Measurements from ENCODE around the gene PLA2G2D. TPM values are rescaled to one million over a fixed set of nuclear protein-coding genes. Genes with fewer than 3 reads are reported as not detected.

The PLA2G2D gene
- total and polyA plus RNA-seq, 2 experiments from 2014 or later = not detected

DNA sequence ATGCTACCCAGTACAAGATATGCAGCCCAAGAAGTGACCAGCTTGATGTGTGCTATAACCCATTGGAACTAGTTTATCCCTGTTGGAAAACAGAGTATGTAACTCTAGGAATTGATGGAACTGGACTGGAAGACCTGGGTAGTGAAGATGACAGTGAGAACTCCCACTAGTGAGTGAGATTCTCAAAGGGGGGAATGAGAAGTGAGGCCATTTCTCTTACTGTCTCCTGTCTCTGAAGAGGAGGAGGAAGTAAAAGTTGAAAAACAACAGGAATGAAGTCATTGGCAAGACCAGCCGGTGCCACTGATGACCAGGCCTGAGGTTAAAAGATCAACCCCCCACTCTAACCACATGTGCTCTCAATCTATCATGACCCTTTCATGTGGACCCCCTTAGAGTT is 40.7 kb upstream of the PLA2G2D start (continued):
- TF ChIP-seq, protein P1, sequence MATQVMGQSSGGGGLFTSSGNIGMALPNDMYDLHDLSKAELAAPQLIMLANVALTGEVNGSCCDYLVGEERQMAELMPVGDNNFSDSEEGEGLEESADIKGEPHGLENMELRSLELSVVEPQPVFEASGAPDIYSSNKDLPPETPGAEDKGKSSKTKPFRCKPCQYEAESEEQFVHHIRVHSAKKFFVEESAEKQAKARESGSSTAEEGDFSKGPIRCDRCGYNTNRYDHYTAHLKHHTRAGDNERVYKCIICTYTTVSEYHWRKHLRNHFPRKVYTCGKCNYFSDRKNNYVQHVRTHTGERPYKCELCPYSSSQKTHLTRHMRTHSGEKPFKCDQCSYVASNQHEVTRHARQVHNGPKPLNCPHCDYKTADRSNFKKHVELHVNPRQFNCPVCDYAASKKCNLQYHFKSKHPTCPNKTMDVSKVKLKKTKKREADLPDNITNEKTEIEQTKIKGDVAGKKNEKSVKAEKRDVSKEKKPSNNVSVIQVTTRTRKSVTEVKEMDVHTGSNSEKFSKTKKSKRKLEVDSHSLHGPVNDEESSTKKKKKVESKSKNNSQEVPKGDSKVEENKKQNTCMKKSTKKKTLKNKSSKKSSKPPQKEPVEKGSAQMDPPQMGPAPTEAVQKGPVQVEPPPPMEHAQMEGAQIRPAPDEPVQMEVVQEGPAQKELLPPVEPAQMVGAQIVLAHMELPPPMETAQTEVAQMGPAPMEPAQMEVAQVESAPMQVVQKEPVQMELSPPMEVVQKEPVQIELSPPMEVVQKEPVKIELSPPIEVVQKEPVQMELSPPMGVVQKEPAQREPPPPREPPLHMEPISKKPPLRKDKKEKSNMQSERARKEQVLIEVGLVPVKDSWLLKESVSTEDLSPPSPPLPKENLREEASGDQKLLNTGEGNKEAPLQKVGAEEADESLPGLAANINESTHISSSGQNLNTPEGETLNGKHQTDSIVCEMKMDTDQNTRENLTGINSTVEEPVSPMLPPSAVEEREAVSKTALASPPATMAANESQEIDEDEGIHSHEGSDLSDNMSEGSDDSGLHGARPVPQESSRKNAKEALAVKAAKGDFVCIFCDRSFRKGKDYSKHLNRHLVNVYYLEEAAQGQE (IDR thresholded peaks at IDR 0.05; ENCODE audit: unreplicated experiment) = no peak
- TF ChIP-seq NANOG (IDR thresholded peaks at IDR 0.05; ENCODE audit: borderline replicate concordance) (no peak), ZNF114 (CRISPR knock-in tag; IDR thresholded peaks at IDR 0.05) (no peak), STAT1 (IDR thresholded peaks at IDR 0.05; ENCODE audit: unreplicated experiment) (no peak), EZH2 (IDR thresholded peaks at IDR 0.05; ENCODE audit: low read depth, unreplicated experiment) (no peak), ZNF331 (CRISPR knock-in tag; IDR thresholded peaks at IDR 0.05; ENCODE audit: low read depth) (no peak), CREB1 (CRISPR knock-in tag; IDR thresholded peaks at IDR 0.05; ENCODE audit: low read depth) (no peak)

DNA sequence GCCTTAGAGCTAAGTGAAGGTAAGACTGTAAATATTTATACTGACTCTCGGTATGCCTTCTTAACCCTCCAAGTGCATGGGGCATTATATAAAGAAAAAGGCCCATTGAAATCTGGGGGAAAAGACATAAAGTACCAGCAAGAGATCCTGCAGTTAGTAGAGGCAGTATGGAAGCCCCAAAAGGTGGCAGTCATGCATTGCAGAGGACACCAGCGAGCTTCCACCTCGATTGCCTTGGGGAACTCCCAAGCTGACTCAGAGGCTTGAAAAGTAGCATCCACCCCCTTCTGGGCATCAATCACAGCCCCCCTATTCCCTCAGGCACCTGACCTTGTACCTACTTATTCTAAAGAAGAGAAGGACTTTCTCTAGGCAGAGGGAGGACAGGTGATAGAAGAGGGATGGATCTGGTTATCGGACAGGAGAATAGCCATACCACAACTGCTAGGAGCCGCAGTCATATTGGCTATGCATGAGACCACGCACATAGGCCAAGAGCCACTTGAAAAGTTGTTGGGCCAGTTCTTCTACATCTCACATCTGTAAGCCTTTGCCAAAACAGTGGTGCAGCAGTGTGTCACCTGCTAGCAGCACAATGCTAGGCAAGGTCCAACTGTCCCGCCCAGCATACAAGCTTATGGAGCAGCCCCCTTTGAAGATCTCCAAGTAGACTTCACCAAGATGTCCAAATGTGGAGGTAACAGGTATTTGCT is 39.2 kb upstream of the PLA2G2D start:
- Mint-ChIP-seq H3K4me1 (peaks cover 8% of the 10 kb centered on the region), H3K4me3 (no peak overlapping the region), H3K9me3 (peaks cover 50% of the 10 kb centered on the region), H3K27ac (no peak overlapping the region), H3K27me3 (ENCODE audit: insufficient read depth, low read depth, poor library complexity) (peaks cover 9% of the 10 kb centered on the region), H3K36me3 (ENCODE audit: low read depth) (peaks cover 22% of the 10 kb centered on the region)
- Histone ChIP-seq H4K20me1 (replicated peaks; ENCODE audit: insufficient read depth) (no peaks in the 10 kb centered on the region), H3K4me2 (no peak overlapping the region), H3F3A (replicated peaks; ENCODE audit: low read depth) (no peaks in the 10 kb centered on the region), H3K27me3 (ENCODE audit: insufficient read depth) (no peaks in the 10 kb centered on the region), H3K9me2 (ENCODE audit: insufficient read depth) (no peaks in the 10 kb centered on the region), H3K4me1 (ENCODE audit: insufficient read depth) (no peaks in the 10 kb centered on the region), H3K4me3 (no peak overlapping the region), H3K79me2 (replicated peaks; ENCODE audit: insufficient read depth) (no peaks in the 10 kb centered on the region), H3K36me3 (ENCODE audit: insufficient read depth) (no peaks in the 10 kb centered on the region), H3K27ac (ENCODE audit: low read depth) (no peak overlapping the region), H2AFZ (no peak overlapping the region)
- DNase-seq (ENCODE audit: low spot score) = no peak
- no peak for ATAC-seq
- TF ChIP-seq, protein P2, sequence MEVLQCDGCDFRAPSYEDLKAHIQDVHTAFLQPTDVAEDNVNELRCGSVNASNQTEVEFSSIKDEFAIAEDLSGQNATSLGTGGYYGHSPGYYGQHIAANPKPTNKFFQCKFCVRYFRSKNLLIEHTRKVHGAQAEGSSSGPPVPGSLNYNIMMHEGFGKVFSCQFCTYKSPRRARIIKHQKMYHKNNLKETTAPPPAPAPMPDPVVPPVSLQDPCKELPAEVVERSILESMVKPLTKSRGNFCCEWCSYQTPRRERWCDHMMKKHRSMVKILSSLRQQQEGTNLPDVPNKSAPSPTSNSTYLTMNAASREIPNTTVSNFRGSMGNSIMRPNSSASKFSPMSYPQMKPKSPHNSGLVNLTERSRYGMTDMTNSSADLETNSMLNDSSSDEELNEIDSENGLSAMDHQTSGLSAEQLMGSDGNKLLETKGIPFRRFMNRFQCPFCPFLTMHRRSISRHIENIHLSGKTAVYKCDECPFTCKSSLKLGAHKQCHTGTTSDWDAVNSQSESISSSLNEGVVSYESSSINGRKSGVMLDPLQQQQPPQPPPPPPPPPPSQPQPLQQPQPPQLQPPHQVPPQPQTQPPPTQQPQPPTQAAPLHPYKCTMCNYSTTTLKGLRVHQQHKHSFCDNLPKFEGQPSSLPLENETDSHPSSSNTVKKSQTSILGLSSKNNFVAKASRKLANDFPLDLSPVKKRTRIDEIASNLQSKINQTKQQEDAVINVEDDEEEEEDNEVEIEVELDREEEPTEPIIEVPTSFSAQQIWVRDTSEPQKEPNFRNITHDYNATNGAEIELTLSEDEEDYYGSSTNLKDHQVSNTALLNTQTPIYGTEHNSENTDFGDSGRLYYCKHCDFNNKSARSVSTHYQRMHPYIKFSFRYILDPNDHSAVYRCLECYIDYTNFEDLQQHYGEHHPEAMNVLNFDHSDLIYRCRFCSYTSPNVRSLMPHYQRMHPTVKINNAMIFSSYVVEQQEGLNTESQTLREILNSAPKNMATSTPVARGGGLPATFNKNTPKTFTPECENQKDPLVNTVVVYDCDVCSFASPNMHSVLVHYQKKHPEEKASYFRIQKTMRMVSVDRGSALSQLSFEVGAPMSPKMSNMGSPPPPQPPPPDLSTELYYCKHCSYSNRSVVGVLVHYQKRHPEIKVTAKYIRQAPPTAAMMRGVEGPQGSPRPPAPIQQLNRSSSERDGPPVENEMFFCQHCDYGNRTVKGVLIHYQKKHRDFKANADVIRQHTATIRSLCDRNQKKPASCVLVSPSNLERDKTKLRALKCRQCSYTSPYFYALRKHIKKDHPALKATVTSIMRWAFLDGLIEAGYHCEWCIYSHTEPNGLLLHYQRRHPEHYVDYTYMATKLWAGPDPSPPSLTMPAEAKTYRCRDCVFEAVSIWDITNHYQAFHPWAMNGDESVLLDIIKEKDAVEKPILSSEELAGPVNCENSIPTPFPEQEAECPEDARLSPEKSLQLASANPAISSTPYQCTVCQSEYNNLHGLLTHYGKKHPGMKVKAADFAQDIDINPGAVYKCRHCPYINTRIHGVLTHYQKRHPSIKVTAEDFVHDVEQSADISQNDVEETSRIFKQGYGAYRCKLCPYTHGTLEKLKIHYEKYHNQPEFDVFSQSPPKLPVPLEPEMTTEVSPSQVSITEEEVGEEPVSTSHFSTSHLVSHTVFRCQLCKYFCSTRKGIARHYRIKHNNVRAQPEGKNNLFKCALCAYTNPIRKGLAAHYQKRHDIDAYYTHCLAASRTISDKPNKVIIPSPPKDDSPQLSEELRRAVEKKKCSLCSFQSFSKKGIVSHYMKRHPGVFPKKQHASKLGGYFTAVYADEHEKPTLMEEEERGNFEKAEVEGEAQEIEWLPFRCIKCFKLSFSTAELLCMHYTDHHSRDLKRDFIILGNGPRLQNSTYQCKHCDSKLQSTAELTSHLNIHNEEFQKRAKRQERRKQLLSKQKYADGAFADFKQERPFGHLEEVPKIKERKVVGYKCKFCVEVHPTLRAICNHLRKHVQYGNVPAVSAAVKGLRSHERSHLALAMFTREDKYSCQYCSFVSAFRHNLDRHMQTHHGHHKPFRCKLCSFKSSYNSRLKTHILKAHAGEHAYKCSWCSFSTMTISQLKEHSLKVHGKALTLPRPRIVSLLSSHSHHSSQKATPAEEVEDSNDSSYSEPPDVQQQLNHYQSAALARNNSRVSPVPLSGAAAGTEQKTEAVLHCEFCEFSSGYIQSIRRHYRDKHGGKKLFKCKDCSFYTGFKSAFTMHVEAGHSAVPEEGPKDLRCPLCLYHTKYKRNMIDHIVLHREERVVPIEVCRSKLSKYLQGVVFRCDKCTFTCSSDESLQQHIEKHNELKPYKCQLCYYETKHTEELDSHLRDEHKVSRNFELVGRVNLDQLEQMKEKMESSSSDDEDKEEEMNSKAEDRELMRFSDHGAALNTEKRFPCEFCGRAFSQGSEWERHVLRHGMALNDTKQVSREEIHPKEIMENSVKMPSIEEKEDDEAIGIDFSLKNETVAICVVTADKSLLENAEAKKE (CRISPR knock-in tag; IDR thresholded peaks at IDR 0.05) = no peak
- TF ChIP-seq, protein P3, sequence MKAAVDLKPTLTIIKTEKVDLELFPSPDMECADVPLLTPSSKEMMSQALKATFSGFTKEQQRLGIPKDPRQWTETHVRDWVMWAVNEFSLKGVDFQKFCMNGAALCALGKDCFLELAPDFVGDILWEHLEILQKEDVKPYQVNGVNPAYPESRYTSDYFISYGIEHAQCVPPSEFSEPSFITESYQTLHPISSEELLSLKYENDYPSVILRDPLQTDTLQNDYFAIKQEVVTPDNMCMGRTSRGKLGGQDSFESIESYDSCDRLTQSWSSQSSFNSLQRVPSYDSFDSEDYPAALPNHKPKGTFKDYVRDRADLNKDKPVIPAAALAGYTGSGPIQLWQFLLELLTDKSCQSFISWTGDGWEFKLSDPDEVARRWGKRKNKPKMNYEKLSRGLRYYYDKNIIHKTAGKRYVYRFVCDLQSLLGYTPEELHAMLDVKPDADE (IDR thresholded peaks at IDR 0.05) = no peak
- TF ChIP-seq, protein P4, sequence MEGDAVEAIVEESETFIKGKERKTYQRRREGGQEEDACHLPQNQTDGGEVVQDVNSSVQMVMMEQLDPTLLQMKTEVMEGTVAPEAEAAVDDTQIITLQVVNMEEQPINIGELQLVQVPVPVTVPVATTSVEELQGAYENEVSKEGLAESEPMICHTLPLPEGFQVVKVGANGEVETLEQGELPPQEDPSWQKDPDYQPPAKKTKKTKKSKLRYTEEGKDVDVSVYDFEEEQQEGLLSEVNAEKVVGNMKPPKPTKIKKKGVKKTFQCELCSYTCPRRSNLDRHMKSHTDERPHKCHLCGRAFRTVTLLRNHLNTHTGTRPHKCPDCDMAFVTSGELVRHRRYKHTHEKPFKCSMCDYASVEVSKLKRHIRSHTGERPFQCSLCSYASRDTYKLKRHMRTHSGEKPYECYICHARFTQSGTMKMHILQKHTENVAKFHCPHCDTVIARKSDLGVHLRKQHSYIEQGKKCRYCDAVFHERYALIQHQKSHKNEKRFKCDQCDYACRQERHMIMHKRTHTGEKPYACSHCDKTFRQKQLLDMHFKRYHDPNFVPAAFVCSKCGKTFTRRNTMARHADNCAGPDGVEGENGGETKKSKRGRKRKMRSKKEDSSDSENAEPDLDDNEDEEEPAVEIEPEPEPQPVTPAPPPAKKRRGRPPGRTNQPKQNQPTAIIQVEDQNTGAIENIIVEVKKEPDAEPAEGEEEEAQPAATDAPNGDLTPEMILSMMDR (conservative IDR thresholded peaks at IDR 0.05; ENCODE audit: low read depth in 2 of 2) = no peak; a peak in 1 of 4 replicates

Data from GM23338 (cell line).